SK-N-SH treated with all-trans-retinoic acid at 6 μM for 48 hours (cell line): Measurements from ENCODE around the gene SLC38A3.

Source experiments
- ATAC-seq: fragments of 200-7000 bp; cut with Tn5 transposase; 3 replicates; pipeline ENCODE4 v1.9.1; 2020; ENCODE audit warnings: mild to moderate bottlenecking, moderate library complexity
- ARNTL ChIP-seq: fragments of 450-650 bp; formaldehyde crosslinking; IDR thresholded peaks from 2 replicates; pipeline ENCODE4 v1.5.0; 2020; ENCODE audit warnings: low read depth, mild to moderate bottlenecking, moderate library complexity, borderline replicate concordance
- BACH2 ChIP-seq: fragments of 250-450 bp; sonication (Bioruptor Pico); IDR thresholded peaks from 2 replicates; pipeline ENCODE4 v1.9.0; 2021; ENCODE audit warnings: mild to moderate bottlenecking, borderline replicate concordance
- CREB5 ChIP-seq: fragments of 250-450 bp; sonication (Bioruptor Pico); IDR thresholded peaks from 2 replicates; pipeline ENCODE4 v1.5.1; 2020; ENCODE audit warnings: low read depth, mild to moderate bottlenecking, moderate library complexity
- CSDC2 ChIP-seq: fragments of 250-450 bp; sonication (Bioruptor Pico); IDR thresholded peaks from 2 replicates; pipeline ENCODE4 v1.5.0; 2020; ENCODE audit warnings: mild to moderate bottlenecking, moderate library complexity
- CSRNP3 ChIP-seq: fragments of 250-450 bp; sonication (Bioruptor Pico); IDR thresholded peaks from 2 replicates; pipeline ENCODE4 v1.5.1; 2021; ENCODE audit warnings: mild to moderate bottlenecking, moderate library complexity
- ESRRG ChIP-seq: fragments of 250-450 bp; sonication (Bioruptor Pico); IDR thresholded peaks from 2 replicates; pipeline ENCODE4 v1.6.1; 2021; ENCODE audit warnings: mild to moderate bottlenecking
- GLIS3 ChIP-seq: fragments of 250-450 bp; sonication (Bioruptor Pico); IDR thresholded peaks from 2 replicates; pipeline ENCODE4 v1.5.0; 2020; ENCODE audit warnings: mild to moderate bottlenecking, moderate library complexity
- ISL1 ChIP-seq: fragments of 250-450 bp; sonication (Bioruptor Pico); IDR thresholded peaks from 2 replicates; pipeline ENCODE4 v2.1.2; 2022; ENCODE audit warnings: mild to moderate bottlenecking, moderate library complexity
- OSR1 ChIP-seq: fragments of 250-450 bp; sonication (Bioruptor Pico); IDR thresholded peaks from 2 replicates; pipeline ENCODE4 v1.8.0; 2022; ENCODE audit warnings: moderate library complexity, mild to moderate bottlenecking, inconsistent platforms
- PPARA ChIP-seq: fragments of 250-450 bp; sonication (Bioruptor Pico); IDR thresholded peaks from 2 replicates; pipeline ENCODE4 v1.5.0; 2020; ENCODE audit warnings: mild to moderate bottlenecking, borderline replicate concordance
- RARB ChIP-seq: fragments of 250-450 bp; sonication (Bioruptor Pico); IDR thresholded peaks from 2 replicates; pipeline ENCODE4 v1.8.0; 2021; ENCODE audit warnings: mild to moderate bottlenecking, moderate library complexity
- SNAI2 ChIP-seq: fragments of 250-450 bp; sonication (Bioruptor Pico); IDR thresholded peaks from 2 replicates; pipeline ENCODE4 v1.5.0; 2020; ENCODE audit warnings: mild to moderate bottlenecking, moderate library complexity
- TCF4 ChIP-seq: fragments of 250-450 bp; sonication (Bioruptor Pico); IDR thresholded peaks from 2 replicates; pipeline ENCODE4 v1.8.0; 2021; ENCODE audit warnings: mild to moderate bottlenecking, moderate library complexity, borderline replicate concordance
- TOX ChIP-seq: fragments of 250-450 bp; sonication (Bioruptor Pico); IDR thresholded peaks from 2 replicates; pipeline ENCODE4 v1.8.0; 2021; ENCODE audit warnings: mild to moderate bottlenecking, moderate library complexity, borderline replicate concordance
- ZC3H10 ChIP-seq: fragments of 250-450 bp; sonication (Bioruptor Pico); IDR thresholded peaks from 2 replicates; pipeline ENCODE4 v1.5.1; 2021; ENCODE audit warnings: mild to moderate bottlenecking, moderate library complexity
- ZFP3 ChIP-seq: fragments of 250-450 bp; sonication (Bioruptor Pico); IDR thresholded peaks from 2 replicates; pipeline ENCODE4 v1.5.0; 2020; ENCODE audit warnings: mild to moderate bottlenecking, moderate library complexity
- ZFP30 ChIP-seq: fragments of 450-650 bp; formaldehyde crosslinking; IDR thresholded peaks from 2 replicates; pipeline ENCODE4 v1.5.0; 2022; ENCODE audit warnings: mild to moderate bottlenecking, moderate library complexity
- ZNF70 ChIP-seq: fragments of 450-650 bp; formaldehyde crosslinking; IDR thresholded peaks from 2 replicates; pipeline ENCODE4 v1.5.0; 2020; ENCODE audit warnings: mild to moderate bottlenecking, moderate library complexity
- ZNF8 ChIP-seq: fragments of 450-650 bp; formaldehyde crosslinking; IDR thresholded peaks from 2 replicates; pipeline ENCODE4 v1.5.0; 2020; ENCODE audit warnings: mild to moderate bottlenecking, moderate library complexity
- TF ChIP-seq, protein P1 (sequence below): fragments of 250-450 bp; sonication (Bioruptor Pico); IDR thresholded peaks from 2 replicates; pipeline ENCODE4 v1.8.0; 2021; ENCODE audit warnings: low read depth, mild to moderate bottlenecking, moderate library complexity, borderline replicate concordance

Gene SLC38A3

GRCh38 chr3:50254577-50255250, 49.6 kb downstream of the SLC38A3 start (continued):
- TF ChIP-seq CSRNP3 (CRISPR knock-in tag) (no peak), BACH2 (CRISPR knock-in tag) (no peak)

GRCh38 chr3:50255251-50255615, 50.2 kb downstream of the SLC38A3 start:
- TF ChIP-seq SNAI2 (CRISPR knock-in tag) = no peak
- TF ChIP-seq ARNTL = no peak
- no peak for TF ChIP-seq BACH2 (CRISPR knock-in tag)
- ATAC-seq = no peak

DNA sequence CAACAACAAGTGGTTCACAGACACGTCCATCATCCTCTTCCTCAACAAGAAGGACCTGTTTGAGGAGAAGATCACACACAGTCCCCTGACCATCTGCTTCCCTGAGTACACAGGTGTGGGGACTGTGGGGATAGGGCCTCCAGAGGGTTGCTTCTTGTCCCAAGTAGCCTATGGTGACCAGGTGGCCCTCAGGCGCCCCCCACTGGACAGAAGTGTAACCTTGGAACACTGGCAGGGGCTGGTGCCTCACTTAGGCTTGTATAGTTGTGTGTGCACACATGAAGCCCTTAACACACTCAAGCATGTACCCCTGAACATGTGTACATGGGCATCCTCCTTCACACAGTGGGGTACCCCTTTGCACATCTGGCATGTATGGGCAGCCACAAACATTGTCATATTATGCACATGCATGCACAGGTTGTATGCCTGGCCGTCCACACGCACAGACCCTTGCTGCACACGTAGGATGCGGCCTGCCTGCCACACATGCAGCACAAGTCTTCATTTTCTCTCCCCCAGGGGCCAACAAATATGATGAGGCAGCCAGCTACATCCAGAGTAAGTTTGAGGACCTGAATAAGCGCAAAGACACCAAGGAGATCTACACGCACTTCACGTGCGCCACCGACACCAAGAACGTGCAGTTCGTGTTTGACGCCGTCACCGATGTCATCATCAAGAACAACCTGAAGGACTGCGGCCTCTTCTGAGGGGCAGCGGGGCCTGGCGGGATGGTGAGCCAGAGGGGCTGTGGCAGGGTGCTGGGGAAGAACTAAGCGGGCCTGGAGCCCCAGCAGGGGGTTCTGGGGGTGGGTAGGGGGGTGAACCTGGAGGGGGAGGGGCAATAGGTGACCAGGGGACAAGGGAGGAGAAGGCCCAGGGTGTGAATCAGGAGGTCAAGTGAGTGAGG, 52.2 kb downstream of the SLC38A3 start:
- TF ChIP-seq, protein P1, sequence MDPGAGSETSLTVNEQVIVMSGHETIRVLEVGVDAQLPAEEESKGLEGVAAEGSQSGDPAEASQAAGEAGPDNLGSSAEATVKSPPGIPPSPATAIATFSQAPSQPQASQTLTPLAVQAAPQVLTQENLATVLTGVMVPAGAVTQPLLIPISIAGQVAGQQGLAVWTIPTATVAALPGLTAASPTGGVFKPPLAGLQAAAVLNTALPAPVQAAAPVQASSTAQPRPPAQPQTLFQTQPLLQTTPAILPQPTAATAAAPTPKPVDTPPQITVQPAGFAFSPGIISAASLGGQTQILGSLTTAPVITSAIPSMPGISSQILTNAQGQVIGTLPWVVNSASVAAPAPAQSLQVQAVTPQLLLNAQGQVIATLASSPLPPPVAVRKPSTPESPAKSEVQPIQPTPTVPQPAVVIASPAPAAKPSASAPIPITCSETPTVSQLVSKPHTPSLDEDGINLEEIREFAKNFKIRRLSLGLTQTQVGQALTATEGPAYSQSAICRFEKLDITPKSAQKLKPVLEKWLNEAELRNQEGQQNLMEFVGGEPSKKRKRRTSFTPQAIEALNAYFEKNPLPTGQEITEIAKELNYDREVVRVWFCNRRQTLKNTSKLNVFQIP (CRISPR knock-in tag) = no peak
- TF ChIP-seq RARB = no peak
- TF ChIP-seq PPARA (CRISPR knock-in tag) = no peak
- TF ChIP-seq ZC3H10 = no peak
- TF ChIP-seq GLIS3 (CRISPR knock-in tag) = no peak
- TF ChIP-seq ZNF8 (CRISPR knock-in tag) = no peak
- no peak for TF ChIP-seq CREB5 (CRISPR knock-in tag)
- TF ChIP-seq ZFP3 = no peak
- TF ChIP-seq ZFP30 = no peak
- no peak for TF ChIP-seq OSR1 (CRISPR knock-in tag)
- TF ChIP-seq ZNF70 = no peak
- no peak for TF ChIP-seq ESRRG (CRISPR knock-in tag)
- TF ChIP-seq ISL1 (CRISPR knock-in tag) = no peak
- TF ChIP-seq, all 23 proteins: peak for 0
- no peak for ATAC-seq

DNA sequence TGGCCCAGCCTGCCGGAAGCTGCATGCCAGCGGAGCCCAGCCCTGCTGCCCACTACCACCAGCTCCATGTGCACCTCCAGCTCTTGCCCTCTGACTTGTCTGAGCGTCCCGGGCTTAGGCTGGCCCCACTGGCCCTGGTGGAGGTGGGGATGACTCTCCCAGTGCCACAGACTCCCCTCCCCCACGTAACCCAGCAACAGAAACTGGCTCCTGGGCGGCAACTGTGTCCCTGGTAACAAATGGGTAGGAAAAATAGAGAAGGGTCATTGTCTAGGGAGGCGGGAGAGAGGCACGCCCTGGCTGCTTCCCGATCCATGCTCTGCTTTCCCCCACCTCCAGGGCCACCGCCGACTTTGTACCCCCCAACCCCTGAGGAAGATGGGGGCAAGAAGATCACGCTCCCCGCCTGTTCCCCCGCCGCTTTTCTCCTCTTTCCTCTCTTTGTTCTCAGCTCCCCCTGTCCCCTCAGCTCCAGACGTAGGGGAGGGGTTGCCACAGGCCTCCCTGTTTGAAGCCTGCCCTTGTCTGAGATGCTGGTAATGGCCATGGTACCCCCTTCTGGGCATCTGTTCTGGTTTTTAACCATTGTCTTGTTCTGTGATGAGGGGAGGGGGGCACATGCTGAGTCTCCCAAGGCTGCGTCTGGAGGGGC, 53.1 kb downstream of the SLC38A3 start:
- TF ChIP-seq TOX = no peak
- TF ChIP-seq BACH2 (CRISPR knock-in tag) = no peak
- no peak for TF ChIP-seq CSDC2 (CRISPR knock-in tag)
- TF ChIP-seq, protein P1 (CRISPR knock-in tag) = no peak
- TF ChIP-seq ZC3H10 = no peak
- TF ChIP-seq ISL1 (CRISPR knock-in tag) = no peak
- TF ChIP-seq TCF4 (CRISPR knock-in tag) = no peak
- TF ChIP-seq CSRNP3 (CRISPR knock-in tag) = no peak
- TF ChIP-seq OSR1 (CRISPR knock-in tag) = no peak
- no peak for TF ChIP-seq GLIS3 (CRISPR knock-in tag)
- no peak for TF ChIP-seq RARB
- TF ChIP-seq ESRRG (CRISPR knock-in tag) = no peak
- no peak for TF ChIP-seq ZNF8 (CRISPR knock-in tag)
- no peak for TF ChIP-seq ZNF70
- TF ChIP-seq CREB5 (CRISPR knock-in tag) = no peak
- TF ChIP-seq ARNTL = no peak
- no peak for ATAC-seq
